Activated T-cell treated with anti-CD3 and anti-CD28 coated beads for 24 hours (primary cell): ENCODE data around the gene HIGD2A.
"Not testable (repeated sequence)": the region's sequence is repeated elsewhere in the genome, so short reads cannot be mapped to it uniquely, and the experiment has no call there.

Experiments used
- DNase-seq: peaks from one replicate; pipeline ENCODE4 v3.0.0-alpha.2; 2020; ENCODE audit warnings: low read depth

The HIGD2A gene

DNA sequence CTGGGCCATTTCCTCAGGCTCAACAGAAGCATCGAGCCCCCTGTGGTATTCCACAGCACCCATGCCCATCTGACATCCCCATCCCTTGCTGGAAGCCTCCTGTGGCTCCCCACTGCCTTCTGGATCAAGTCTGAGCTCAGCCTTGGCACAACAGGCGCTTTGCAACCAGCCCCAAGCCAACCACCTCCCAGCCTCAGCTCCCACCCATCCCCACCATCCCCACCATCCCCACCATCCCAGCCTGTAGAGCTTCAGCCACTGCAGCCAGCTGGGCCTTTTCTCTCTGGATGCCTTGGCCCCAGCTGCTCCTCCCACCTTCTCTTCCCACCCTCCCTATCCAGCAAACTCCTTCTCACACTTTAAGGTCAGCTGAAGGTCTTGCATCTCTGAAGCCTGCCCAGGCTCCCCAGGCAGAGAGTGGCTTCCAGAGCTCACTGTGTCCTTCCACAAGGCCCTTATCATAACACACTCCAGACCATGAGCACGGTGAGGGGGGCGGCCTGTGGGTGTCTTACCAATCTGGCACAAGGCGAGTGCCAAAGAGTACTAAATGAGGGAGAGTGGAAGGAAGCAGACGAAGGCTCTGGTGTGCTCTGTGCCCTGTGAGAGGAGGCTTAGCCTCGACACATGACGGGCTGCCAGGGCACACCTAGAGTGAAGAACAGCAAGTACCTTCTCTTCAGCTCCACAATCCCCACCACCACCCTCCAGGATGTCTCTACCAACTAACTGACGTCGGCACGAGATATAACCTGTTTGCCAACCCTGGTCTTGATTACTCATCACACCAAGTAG, 6.5 kb downstream of the HIGD2A start:
- no peak for DNase-seq

- DNase-seq, result no peak
These were observed 7.8 kb downstream of the HIGD2A start for GRCh38 chr5:176396330-176396729.

DNA sequence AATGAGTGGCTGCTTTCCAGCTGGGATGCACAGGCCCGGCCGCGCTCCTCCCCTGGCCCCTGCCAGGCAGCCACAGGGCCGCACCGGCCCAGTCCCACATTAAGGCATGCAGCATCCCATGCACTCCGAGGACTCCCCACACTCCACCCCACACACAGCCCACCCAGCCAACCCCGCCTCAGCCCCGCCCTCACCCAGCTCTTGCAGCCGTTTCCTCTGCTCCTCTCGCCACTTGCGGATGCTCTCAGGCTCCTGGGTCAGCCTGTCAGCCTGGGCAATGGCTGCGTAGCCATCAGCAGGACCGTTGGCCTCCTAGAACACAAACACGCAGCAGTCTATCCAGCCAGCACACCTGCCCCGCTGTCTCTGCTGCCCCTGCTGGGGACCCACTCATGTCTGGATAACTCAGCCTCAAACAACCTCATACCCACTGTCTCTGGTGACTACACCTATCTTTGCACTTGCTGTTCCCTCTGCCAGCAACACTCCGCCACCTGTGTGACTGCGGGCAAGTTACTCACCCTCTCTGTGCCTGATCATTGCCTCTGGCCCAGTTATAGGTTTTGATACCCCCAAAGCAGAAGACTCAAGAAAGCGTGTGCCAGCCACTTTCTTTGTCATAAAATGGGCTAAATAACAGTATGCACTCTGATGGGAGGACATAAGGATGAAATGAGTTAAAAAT, 9.3 kb downstream of the HIGD2A start:
- no peak for DNase-seq

DNA sequence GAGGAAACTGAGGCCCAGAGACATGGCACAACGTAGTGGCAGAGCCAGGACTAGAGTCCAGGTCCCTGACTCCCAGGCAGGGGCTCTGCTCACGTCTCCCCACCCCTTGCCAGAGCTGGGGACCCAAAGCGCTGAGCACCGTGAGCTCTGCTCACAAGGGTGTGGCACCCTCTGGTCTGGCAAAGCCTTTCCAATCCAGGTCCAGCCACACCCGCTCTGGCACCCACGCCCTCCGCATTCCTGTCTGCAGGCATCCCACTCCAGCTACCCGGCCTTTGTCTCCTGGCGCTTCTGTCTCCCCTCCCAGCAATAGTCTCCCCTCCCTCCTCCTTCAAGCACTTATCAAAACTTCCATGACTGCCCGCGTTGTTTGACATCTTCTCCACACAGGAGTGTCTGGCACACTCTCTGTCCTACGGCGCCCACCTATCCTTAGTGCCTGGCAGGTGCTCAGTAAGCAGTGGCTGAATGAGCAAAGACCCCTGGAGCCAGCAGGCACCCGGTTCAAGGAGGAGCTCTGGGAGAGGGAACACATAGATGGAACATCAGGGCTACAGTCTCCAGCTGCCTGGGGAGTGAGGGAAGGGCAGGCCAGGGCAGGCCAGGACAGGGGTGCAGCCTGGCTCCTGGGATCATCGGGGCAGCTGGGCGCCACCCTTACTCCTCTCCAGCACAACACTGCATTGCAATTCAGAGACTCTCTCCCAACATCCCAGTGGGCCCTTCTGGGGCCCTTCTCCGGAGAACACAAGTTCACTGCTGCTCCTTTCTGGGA, 12.0 kb downstream of the HIGD2A start:
- DNase-seq, result no peak

GRCh38 chr5:176401281-176402205, 13.0 kb downstream of the HIGD2A start:
- no peak for DNase-seq

- no peak for DNase-seq
These were observed 17.3 kb downstream of the HIGD2A start for GRCh38 chr5:176405656-176406435.

DNA sequence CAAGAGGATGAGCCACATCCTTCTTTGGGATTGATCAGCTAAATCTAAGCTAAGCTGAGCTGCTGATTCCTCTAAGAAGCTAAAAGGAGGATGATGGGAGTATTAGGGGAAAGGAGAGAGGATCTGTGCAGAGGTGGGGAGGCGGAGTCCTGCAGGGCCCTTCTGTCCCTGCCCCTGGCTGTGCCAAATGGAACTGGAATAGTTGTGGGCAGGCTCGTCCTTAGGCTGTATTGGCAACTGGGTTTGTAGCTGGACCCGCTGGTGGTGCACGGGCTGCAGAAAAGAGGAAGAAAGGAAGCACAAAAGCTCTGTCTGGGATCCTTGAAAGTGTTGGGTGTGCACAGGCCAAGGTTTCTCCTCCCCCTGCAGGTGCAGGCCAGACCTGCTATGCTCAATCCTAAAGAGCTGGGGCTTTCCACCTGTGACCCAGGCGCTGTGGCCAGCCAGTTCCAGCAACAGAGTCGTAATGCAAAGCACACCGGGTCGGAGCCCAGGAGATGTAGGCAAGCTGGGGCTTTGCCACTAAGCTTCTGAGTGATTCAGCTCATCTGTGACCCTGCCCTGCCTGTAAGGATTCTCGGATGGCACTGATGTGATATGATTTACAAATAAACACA, 18.0 kb downstream of the HIGD2A start:
- no peak for DNase-seq

- DNase-seq, result no peak
These were observed 19.1 kb downstream of the HIGD2A start for GRCh38 chr5:176407456-176408251.

DNA sequence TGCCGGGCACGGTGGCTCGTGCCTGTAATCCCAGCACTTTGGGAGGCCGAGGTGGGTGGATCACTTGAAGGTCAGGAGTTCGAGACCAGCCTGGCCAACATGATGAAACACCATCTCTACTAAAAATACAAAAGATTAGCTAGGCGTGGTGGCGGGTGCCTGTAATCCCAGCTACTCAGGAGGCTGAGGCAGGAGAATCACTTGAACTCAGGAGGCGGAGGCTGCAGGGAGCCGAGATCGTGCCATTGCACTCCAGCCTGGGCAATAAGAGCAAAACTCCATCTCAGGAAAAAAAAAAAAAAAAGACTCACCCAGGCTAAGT, 19.7 kb downstream of the HIGD2A start:
- not testable (repeated sequence) for DNase-seq

- DNase-seq, result no peak
These were observed 20.0 kb downstream of the HIGD2A start for GRCh38 chr5:176408590-176408989.

DNA sequence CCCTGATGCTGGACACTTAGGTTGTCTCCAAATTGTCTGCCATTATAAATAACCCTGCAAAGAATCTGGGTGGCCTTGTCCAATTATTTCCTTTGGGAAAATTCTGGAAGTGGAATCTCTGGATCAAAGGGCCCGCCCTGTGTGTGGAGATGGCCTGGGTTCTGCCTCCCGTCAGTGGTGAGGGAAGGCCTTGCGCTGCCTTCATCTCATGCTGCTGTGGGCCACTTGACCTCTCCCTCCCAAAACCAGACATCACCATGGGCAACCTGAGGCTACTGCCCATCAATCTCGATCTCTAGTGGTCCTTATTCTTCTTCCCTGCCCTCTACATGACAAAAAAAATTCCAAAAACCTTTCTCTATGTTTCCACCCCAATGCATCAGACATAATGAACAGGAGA, 21.2 kb downstream of the HIGD2A start:
- DNase-seq, result no peak

- DNase-seq, result no peak
These were observed 22.1 kb downstream of the HIGD2A start for GRCh38 chr5:176410486-176411180.

DNA sequence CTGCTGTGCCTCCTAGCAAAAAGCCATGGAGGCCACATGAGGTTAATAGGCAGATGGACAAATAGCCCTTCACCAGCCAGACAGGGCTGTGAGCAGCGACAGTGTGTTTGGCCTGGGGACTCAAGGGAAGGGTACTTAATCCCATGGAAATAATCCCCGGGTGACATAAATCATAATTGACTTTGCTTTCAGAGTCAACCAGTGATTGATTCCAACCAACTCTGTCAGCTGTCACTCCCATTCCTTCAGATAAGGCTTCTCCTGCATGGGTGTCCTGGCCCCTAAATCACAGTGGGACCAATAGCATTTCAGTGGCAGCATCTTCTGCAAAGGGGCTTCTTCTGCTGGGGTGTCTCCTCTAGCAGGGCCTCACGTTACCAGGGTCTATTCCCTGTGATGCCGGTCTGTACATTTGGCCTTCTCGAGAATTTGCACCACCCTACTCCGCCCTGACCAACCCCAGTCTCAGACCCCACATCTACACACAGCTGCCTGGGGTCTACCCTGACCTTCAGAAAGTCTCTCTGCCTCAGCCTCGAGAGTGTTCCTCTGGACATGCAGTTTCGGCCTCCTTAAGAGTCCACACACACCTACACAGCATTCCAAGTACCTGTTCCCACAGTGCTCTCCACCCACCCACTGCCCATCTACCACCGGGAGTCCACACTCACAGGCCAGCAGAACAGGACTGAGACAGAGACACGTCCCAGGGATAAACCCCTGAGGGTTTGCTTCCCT, 24.1 kb downstream of the HIGD2A start:
- no peak for DNase-seq

- DNase-seq, result no peak
These were observed 24.7 kb downstream of the HIGD2A start for GRCh38 chr5:176413255-176413565.

- no peak for DNase-seq
These were observed 25.2 kb downstream of the HIGD2A start for GRCh38 chr5:176413709-176414191.

DNA sequence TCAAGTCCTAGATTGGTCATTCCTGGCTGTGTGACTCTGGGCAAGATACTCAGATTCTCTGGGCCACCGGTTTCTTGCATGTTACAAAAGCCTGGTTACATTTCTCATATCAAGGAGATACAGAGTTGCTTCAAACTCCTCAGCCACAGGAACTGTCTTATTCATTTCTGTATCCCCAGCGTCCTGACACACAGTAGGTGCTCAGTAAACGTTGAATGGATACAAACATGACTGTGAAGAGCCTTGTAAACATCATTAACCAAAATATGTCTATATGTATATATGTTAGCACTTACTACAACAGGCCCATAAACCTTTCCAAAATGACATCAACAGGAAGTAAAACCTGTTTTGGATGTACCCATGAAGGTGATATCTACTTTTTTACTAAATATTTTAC, 26.2 kb downstream of the HIGD2A start:
- no peak for DNase-seq

GRCh38 chr5:176415240-176415951, 26.8 kb downstream of the HIGD2A start:
- DNase-seq, result no peak
